GM12891 (cell line): Measurements from ENCODE around the gene CHST8.

ENCODE experiments used
- DNase-seq: peaks from one replicate; pipeline ENCODE4 v3.0.0; 2011; ENCODE audit warnings: low spot score; ENCODE audit not compliant: insufficient read length
- FAIRE-seq: peaks from 2 replicates; lab custom pipeline; 2011; peaks lifted over from hg19 to GRCh38; lab: Jason Lieb, UNC
- PAX5 ChIP-seq: IDR thresholded peaks from 2 replicates; pipeline ENCODE4 v1.6.1; 2011; ENCODE audit warnings: low read length, moderate library complexity, mild to moderate bottlenecking; ENCODE audit not compliant: insufficient read depth, severe bottlenecking
- POLR2A ChIP-seq: IDR thresholded peaks from 2 replicates; pipeline ENCODE4 v1.6.1; 2011; ENCODE audit warnings: low read depth, low read length, control low read depth
- POLR2AphosphoS5 ChIP-seq: IDR thresholded peaks from 2 replicates; pipeline ENCODE4 v1.6.1; 2011; ENCODE audit warnings: low read depth, low read length, control low read depth
- POU2F2 ChIP-seq: IDR thresholded peaks from 2 replicates; pipeline ENCODE4 v1.6.1; 2011; ENCODE audit warnings: low read depth, mild to moderate bottlenecking, control low read depth, low read length, moderate library complexity
- SPI1 ChIP-seq: IDR thresholded peaks from 2 replicates; pipeline ENCODE4 v1.6.1; 2011; ENCODE audit warnings: low read depth, low read length, control low read depth
- TAF1 ChIP-seq: IDR thresholded peaks from 2 replicates; pipeline ENCODE4 v1.6.1; 2011; ENCODE audit warnings: low read depth, low read length, control low read depth

The CHST8 gene

GRCh38 chr19:33734913-33735312, 113.2 kb downstream of the CHST8 start:
- DNase-seq (no peak), FAIRE-seq (no peak)
- TF ChIP-seq TAF1 (no peak), SPI1 (no peak), POU2F2 (no peak), PAX5 (no peak), POLR2A (no peak), POLR2AphosphoS5 (no peak)

- FAIRE-seq = no peak
- DNase-seq = no peak
- no peak for TF ChIP-seq POLR2A
- no peak for TF ChIP-seq POLR2AphosphoS5
- no peak for TF ChIP-seq TAF1
- TF ChIP-seq SPI1 = no peak
- no peak for TF ChIP-seq POU2F2
- no peak for TF ChIP-seq PAX5
Measured at GRCh38 chr19:33736158-33736557, 114.4 kb downstream of the CHST8 start.

- TF ChIP-seq POLR2A = no peak
- no peak for TF ChIP-seq POU2F2
- TF ChIP-seq POLR2AphosphoS5 = no peak
- TF ChIP-seq TAF1 = no peak
- no peak for TF ChIP-seq PAX5
- TF ChIP-seq SPI1 = no peak
- DNase-seq (no peak), FAIRE-seq (no peak)
Measured at GRCh38 chr19:33736787-33737186, 115.0 kb downstream of the CHST8 start.

- TF ChIP-seq PAX5 (no peak), POLR2A (no peak), SPI1 (no peak), POLR2AphosphoS5 (no peak), TAF1 (no peak), POU2F2 (no peak)
- DNase-seq = no peak
- FAIRE-seq = no peak
Measured at GRCh38 chr19:33737681-33738371, 116.1 kb downstream of the CHST8 start.

GRCh38 chr19:33740811-33741396, 119.2 kb downstream of the CHST8 start:
- FAIRE-seq (no peak), DNase-seq (no peak)
- TF ChIP-seq POLR2AphosphoS5 (no peak), PAX5 (no peak), POU2F2 (no peak), TAF1 (no peak), POLR2A (no peak), SPI1 (no peak)

- TF ChIP-seq TAF1 = no peak
- TF ChIP-seq POU2F2 = no peak
- TF ChIP-seq PAX5 = no peak
- TF ChIP-seq POLR2A = no peak
- TF ChIP-seq POLR2AphosphoS5 = no peak
- no peak for TF ChIP-seq SPI1
- FAIRE-seq = no peak
Measured at GRCh38 chr19:33745297-33745696, 123.5 kb downstream of the CHST8 start.

GRCh38 chr19:33746159-33746558, 124.4 kb downstream of the CHST8 start:
- DNase-seq (no peak), FAIRE-seq (no peak)
- no peak for TF ChIP-seq POLR2AphosphoS5

More at GRCh38 chr19:33745297-33745696, 123.5 kb downstream of the CHST8 start:
- no peak for DNase-seq

- FAIRE-seq (no peak), DNase-seq (no peak)
- TF ChIP-seq POLR2AphosphoS5 = no peak
- TF ChIP-seq POLR2A = no peak
- no peak for TF ChIP-seq SPI1
- TF ChIP-seq PAX5 = no peak
- TF ChIP-seq TAF1 = no peak
- TF ChIP-seq POU2F2 = no peak
Measured at GRCh38 chr19:33747273-33747672, 125.5 kb downstream of the CHST8 start.

GRCh38 chr19:33748231-33748630, 126.5 kb downstream of the CHST8 start:
- FAIRE-seq (no peak), DNase-seq (no peak)
- no peak for TF ChIP-seq POLR2A
- TF ChIP-seq SPI1 = no peak
- TF ChIP-seq POU2F2 = no peak
- no peak for TF ChIP-seq TAF1
- no peak for TF ChIP-seq POLR2AphosphoS5
- no peak for TF ChIP-seq PAX5

GRCh38 chr19:33749016-33749415, 127.3 kb downstream of the CHST8 start:
- no peak for FAIRE-seq

More at GRCh38 chr19:33749016-33749415, 127.3 kb downstream of the CHST8 start:
- no peak for DNase-seq
- TF ChIP-seq POU2F2 = no peak
- TF ChIP-seq PAX5 = no peak
- TF ChIP-seq POLR2A = no peak
- TF ChIP-seq POLR2AphosphoS5 = no peak
- no peak for TF ChIP-seq SPI1
- no peak for TF ChIP-seq TAF1
